HPDE6-E6E7 (cell line): ENCODE data around the gene NPC2.
"Not testable (repeated sequence)": the region's sequence is repeated elsewhere in the genome, so short reads cannot be mapped to it uniquely, and the experiment has no call there.

Experiments used
- DNase-seq: peaks from one replicate; pipeline ENCODE4 v3.0.0; 2011; ENCODE audit warnings: missing footprints; ENCODE audit errors: extremely low spot score

Gene NPC2

DNA sequence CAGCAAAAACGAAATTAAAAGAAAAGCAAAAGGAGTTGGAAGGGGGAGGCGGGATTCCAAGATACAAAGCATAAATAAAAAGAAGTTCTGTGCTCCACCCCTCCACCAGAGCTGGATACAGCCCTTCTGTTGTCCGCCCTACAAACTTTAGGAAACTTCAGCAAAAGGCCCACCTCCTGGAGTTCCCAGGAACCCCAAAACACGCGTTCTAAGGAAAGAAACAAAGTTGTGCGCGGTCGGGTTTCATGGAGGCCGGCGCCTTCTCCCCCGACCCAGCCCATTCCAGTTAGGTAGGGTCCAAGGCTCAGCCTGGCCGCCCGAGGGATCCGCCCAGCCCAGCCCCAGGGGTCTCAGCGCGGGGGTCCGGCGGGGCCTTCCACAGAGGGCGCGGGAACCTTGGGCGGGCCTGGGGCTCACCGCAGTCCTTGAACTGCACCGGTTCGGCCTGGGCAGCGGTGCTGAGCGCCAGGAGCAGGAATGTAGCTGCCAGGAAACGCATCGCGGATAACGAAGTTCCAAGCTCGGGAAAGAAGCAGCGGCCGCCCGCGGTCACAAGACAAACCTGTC, at the start of gene NPC2:
Gene NPC2 (minus strand): TSS at position 530 of the 567 bp plus-strand sequence. CDS start 31 bp downstream, at position 499.
- DNase-seq, result no peak

DNA sequence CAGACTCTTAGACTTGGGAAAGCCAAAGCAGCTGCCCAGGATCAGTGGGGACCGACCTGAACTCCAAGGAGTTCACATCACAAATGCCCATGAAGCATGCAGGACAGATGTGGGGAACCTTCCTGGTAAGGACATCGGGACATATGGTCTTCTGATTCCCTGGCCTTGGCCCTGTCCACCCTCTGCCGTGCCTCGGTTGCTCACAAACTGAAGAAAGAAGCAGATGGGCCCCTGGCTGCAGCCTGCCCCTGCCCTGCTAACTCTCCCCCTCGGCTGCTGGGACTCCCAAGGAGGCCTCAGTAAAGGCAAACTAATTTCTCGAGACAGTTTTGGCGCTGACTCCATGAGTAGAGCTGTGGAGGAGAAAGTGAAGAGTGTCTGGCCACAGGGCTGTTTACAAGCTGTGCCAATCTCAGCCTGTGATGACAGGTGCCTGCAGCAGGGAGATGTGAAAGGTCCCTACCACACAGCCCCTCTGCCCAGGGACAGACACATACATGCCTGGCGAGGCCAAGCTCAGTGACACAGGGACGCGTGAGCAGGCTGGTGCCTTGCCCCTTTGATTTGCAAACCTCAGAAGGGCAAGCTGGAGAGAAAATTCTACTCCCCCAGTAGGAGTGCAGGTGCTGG, 49.1 kb upstream of the NPC2 start:
- no peak for DNase-seq

DNA sequence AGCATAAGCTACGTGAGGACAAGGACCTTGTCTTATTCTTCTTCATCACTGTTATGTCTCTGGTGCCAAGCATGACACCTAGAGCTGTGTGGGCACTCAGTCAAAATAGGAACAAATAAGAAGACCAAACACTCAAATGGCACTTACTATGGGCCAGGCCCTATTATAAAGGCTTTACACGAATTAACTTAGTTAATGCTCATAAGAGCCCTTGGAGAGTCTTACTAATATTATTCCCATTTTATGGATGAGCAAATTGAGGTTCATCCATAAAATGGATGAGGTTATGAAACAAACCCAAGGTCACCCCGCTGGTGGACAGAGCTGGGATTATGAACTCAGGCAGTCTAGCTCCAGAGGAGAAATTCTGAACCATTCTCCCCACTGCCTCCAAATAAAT, 48.1 kb upstream of the NPC2 start:
- no peak for DNase-seq

- DNase-seq, result no peak
Observed at GRCh38 chr14:74539503-74539902, 46.4 kb upstream of the NPC2 start.

DNA sequence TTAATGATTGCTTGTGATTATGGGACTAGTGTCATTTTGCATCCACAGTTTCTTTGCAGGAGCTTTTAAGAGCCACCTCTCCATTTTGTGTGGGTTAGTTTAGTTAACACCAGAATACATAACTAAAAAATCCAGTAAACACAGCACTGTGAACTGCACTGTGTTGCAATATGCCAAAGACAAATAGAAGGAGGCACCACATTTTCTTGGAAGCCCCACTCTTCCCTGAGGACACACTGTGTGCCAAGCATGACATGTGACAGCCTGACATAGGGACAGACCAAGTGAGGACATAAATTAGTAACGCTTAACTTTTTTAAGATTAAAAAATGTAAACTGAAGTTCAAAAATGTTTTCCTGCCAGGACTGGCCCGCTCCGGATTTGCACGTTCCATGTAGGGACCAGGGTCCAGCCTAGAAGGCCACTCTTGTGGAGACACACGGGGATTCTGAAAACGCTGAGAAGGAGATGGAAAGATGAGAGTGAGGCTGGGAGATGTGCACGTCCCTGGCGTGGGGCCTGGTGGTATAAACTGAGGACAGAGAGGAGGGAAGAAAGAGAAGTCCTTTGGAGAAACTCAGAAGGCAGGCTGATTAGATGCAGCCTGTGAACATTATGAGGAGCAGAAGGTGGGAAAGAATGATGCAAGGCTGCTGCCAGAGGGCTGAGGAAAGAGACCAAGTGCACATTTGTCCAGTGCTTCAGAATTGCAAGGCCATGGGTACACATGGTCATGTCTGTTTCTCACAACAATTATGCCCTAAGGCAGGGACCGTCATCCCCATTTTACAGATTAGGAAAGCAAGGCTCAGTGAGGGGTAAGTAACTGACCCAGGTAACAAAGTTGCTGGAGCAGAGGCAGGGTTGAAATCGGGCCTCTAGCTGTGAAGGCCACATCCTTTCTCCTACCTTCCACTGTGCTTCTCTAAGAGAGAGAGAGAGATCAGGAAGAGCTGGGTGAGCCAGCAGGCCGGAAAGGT, 45.6 kb upstream of the NPC2 start:
- no peak for DNase-seq

GRCh38 chr14:74536336-74536735, 43.2 kb upstream of the NPC2 start:
- not testable (repeated sequence) for DNase-seq

GRCh38 chr14:74535756-74536325, 42.7 kb upstream of the NPC2 start:
- DNase-seq, result no peak

GRCh38 chr14:74533576-74533975, 40.5 kb upstream of the NPC2 start:
- DNase-seq, result no peak

DNA sequence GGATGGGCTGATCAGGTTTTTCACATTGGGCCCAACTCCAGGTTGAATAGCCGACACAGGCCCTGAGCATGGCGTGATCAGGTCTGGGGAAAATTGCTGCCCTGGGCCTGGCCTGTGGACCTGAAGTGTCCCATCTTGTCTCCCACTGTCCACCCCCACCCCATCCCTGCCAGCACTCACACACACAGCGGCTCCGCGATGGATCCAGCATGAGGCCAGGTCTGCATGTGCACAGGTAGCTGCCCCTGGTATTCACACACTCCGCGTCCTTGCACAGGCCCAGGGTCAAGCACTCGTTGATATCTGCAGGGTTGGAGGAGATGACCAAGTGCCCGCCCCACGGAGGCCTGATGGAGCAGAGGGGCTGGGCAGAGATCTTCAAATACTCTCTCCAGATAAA, 39.1 kb upstream of the NPC2 start:
- DNase-seq, result no peak

GRCh38 chr14:74531467-74531866, 38.4 kb upstream of the NPC2 start:
- peak; percentile 53 for DNase-seq

DNA sequence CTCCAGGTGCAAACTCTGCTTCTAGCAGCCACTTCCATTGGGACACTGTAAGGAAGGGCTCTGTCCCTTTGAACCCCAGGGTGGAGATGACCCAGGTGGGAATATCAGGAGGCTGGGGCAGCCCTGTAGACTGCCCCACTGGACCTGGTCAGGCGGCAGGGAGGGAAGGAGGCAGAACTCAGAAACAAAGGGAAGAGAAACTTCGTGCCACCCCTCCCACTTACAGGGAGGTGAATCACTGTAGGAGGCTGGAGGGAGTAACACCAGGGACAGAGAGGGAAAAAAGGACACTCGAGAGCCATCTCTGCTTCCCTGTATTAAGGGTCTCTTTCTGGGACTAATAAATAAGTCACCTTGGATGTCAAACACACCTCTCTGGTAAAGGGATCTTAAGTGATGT, 37.9 kb upstream of the NPC2 start:
- no peak for DNase-seq

DNA sequence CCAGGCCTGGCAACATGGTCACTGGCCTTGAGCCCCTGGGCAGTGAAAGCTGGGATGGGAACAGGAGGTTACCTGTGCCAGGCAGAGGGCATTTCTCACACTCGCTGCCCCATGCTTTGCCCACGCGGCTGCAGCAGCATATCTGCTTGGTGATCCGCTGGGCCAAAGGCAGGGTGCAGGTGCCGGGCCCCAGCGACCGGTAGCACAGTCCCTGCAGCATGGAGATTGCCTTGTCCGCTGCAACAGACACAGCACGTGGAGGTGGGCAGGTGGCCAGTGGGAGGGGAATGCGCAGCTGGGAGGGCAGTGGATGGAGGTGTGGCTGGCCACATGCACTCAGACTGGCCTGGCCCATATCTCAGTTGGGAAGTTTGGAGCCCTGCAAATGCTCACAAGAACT, 35.8 kb upstream of the NPC2 start:
- no peak for DNase-seq

DNA sequence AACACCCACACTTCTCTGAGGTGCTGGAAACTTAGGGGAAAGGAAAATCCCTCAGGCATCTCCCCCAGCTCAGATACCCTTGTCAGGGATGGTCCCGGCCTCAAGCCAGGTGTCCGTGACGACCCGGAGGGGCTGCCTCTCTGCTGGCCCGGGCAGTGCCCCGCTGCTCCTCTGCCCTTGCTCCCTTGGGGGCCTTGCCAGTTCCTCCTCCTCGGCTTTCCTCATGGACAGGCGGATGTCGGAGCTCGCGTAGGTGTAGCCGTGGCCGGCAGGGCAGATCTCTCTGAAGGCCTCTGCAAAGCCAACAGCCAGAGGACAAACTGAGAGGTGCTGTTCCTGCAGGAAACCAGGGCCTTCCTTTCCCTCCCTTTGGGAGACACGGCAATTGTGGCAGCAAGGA, 35.3 kb upstream of the NPC2 start:
- no peak for DNase-seq

- DNase-seq, result no peak
Observed at GRCh38 chr14:74527736-74528280, 34.7 kb upstream of the NPC2 start.

GRCh38 chr14:74526854-74527585, 33.9 kb upstream of the NPC2 start:
- no peak for DNase-seq

GRCh38 chr14:74525361-74525851, 32.3 kb upstream of the NPC2 start:
- DNase-seq, result no peak

DNA sequence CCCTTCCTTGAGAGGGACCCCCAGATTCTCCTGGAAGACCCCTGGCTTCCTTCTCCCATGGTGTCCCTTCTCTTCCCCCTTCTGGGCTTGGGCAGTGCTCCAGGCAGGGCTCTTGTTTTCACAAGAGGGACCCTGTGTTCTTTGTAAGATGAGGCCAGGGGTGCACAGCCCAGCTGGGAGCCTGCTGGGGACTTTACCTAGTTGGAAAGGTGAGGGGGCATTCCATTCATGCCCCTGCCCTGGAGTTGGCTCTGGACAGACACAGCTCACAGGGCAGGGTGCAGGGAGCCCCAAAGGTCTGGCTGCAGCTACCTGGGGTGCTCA, 31.7 kb upstream of the NPC2 start:
- DNase-seq, result no peak

GRCh38 chr14:74524076-74524811, 31.1 kb upstream of the NPC2 start:
- no peak for DNase-seq

DNA sequence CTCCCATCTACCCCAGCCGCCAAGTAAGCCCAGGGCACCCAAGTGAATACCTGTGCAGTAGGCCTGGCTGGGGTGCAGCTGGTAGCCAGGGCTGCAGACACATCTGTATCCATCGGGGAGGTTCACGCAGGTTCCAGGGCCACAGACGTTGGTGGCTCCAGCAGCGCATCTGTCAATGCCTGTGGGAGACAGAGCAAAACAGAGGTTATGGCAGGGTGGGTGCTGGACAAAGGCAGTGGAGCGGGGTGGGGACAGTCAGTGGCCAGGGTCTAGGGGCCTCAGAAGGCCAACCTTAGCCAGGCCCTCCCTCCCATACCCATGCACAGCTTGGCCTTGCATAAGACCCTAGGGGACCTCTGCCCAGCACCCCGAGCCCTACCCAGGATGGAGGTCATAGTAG, 29.6 kb upstream of the NPC2 start:
- no peak for DNase-seq

- DNase-seq, result no peak
Observed at GRCh38 chr14:74521756-74522155, 28.7 kb upstream of the NPC2 start.
